ENCODE data around the gene SLC32A1.

SLC32A1 gene

GRCh38 chr20:38723848-38724625 lies at the start of gene SLC32A1:
SLC32A1 (plus strand) TSS chr20:38724486; CDS start chr20:38724725, 239 bp downstream.
- no peak for DNase-seq (ENCODE audit: low read depth)

- DNase-seq (ENCODE audit: low read depth), result no peak
Measured at GRCh38 chr20:38674765-38675133, 49.5 kb upstream of the SLC32A1 start.

DNA sequence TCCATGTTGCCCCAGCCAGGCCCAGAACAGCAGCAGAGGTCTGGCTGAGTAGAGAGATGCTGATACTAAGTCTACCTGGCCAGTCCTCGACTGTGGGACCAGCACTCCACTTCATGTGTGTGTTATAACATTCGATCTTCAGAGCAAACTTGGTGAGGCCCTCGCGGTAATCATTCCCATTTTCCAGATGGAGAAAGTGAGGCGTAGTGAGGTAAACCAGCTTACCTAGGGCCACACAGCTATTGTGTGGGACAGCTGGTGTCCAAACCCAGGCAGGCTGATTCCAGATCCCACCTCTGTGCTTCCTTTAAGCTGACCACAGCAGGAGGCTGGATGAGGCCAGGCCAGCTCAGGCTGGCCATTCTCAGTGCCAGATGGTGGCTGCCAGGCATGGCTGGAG lies 47.7 kb upstream of the SLC32A1 start:
- no peak for DNase-seq (ENCODE audit: low read depth)

GRCh38 chr20:38680500-38681306 lies 43.6 kb upstream of the SLC32A1 start:
- peak; percentile 13 for DNase-seq (ENCODE audit: low read depth)

GRCh38 chr20:38685271-38685670 lies 39.0 kb upstream of the SLC32A1 start:
- no peak for DNase-seq (ENCODE audit: low read depth)

GRCh38 chr20:38685853-38686473 lies 38.3 kb upstream of the SLC32A1 start:
- peak; percentile 11 for DNase-seq (ENCODE audit: low read depth)

GRCh38 chr20:38692436-38693411 lies 31.6 kb upstream of the SLC32A1 start:
- DNase-seq (ENCODE audit: low read depth), result peak; percentile 43

GRCh38 chr20:38697306-38697705 lies 27.0 kb upstream of the SLC32A1 start:
- no peak for DNase-seq (ENCODE audit: low read depth)

GRCh38 chr20:38698541-38698940 lies 25.7 kb upstream of the SLC32A1 start:
- DNase-seq (ENCODE audit: low read depth), result no peak

DNA sequence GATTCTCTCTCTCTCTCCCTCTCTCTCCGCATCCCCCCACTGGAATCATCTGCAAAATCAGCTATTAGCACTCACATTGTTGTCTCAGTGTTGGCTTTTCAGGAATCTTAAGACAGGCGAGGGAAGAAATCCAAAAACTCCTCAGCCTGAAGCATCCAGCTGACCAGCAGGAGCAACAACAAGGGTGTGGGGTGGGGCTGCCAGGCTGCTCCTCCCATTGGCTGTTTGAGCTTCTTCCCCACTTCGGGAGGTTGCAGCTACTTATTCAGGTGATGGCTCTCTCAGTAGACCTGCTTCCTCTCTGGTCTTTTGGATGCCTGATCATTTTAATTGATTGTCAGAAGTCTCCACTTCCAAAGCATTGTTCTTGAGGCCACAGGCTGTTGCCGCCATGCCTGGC lies 24.1 kb upstream of the SLC32A1 start:
- DNase-seq (ENCODE audit: low read depth), result no peak

- no peak for DNase-seq (ENCODE audit: low read depth)
Measured at GRCh38 chr20:38700926-38701325, 23.4 kb upstream of the SLC32A1 start.

DNA sequence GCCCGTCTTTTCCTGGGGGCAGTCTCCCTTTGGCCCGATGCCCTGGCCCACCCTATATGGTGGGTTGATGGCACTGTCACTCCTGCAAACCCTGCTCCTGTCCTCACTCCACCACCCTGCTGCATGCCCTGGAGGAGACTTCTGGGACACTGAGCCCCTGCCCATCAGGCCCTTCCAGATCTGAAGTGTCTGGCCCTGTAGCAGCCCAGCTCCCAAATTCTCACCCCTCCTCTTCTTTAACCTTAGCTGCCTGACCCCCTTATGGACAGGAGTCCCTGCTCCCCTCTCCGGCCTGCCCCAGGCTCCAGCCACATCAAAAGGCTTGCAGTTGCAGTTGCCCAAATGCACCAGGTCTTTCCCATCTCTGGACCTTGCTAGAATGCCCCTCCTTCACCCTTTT lies 20.8 kb upstream of the SLC32A1 start:
- no peak for DNase-seq (ENCODE audit: low read depth)

DNA sequence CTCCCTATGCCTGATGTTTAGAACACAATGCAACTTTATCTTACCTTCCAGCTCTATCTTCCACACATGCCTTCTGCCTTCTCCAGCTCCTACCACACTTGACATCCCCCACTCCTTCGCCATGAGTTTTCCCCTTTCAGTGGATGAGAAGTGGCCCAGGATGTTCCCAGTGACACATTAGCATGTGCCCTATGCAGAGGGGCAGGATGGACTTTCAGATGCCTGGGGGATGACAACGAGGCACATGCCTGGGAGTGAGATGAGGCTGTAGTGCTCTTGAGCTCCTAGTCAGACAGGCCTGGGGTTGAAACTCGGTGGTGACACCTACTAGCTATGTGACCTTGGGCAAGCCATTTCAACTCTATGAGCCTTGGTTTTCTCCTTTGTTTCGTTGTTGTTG lies 20.1 kb upstream of the SLC32A1 start:
- DNase-seq (ENCODE audit: low read depth), result no peak

GRCh38 chr20:38706509-38706908 lies 17.8 kb upstream of the SLC32A1 start:
- no peak for DNase-seq (ENCODE audit: low read depth)

- DNase-seq (ENCODE audit: low read depth), result no peak
Measured at GRCh38 chr20:38714308-38714707, 10.0 kb upstream of the SLC32A1 start.

DNA sequence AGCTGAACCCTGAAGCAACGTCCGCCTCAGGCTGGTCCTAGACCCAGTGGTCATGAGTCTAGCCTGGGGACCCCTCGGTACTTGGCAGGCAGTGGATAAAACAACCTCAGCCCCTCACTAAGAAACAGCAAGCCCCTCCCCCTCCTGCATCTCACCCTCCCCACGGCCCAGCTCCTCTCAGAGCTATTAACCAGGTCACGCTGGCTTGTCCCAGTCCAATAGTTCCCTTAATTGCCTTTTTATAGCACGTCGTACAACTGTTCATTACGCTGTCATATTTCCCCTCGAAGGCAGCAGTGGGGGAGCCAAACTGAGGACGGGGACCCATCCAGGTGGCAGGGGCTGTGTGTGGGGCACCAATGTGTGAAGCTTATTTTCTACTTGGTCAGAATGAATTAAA lies 8.6 kb upstream of the SLC32A1 start:
- no peak for DNase-seq (ENCODE audit: low read depth)

DNA sequence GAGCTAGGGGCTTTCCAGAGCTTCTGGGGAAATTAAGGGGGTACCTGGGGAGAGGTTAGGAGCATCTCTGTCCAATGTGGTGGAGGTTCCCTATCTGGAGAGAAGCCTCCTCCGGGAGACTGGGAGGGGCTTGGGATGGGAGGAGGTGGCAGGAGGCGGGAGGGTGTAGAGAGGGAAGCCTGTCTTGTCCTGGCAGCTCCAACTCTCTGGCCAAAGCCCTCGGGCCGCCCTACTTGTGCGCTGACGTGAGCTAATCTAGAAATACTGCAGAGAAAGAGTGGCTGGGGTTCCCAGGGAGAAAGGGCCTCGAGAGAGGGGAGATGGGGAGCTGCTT lies 1.6 kb upstream of the SLC32A1 start:
- no peak for DNase-seq (ENCODE audit: low read depth)

DNA sequence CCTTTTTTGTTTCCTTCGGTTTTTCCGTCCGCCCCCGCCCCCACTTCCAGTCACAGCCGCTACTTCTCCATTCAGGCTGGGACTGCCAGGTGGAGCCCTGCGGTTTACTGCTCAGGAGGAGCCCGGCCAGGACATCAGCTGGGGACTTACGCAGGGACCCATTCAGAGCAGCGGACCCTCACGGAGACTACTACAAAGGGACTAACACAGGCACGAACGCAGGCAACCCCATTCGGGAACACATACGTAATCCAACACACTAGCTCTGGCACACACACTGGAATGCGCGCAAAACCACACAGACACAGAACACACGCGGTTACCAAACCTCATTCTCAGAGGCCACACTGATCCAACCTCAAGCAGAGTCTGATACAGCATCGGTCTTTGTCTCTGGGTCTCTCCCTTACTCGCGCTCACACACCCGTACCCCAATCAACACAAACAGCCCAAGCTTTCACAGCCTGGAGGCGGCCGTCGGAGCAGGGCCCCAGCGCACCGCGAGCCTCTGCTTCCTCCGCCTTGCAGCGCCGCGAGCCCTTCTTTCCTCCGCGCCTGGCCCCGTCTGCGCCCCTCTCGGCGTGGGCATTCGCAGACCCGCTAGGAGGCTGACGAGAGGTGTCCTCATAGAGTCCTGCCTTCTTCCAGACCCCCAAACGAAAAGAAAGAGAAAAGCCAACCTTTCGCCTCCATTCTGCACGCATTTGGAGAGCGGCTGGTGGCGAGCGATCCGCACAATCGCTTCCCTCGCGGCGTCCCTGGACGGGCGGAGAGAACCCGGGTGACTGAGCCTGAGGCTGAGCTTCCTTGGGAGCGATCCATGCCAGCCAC lies 1.1 kb upstream of the SLC32A1 start:
- DNase-seq (ENCODE audit: low read depth), result no peak

GRCh38 chr20:38724626-38725147 lies 401 bp downstream of the SLC32A1 start:
- no peak for DNase-seq (ENCODE audit: low read depth)

- DNase-seq (ENCODE audit: low read depth), result no peak
Measured at GRCh38 chr20:38725148-38725901, 1.0 kb downstream of the SLC32A1 start.

All from stromal cell of bone marrow (primary cell).